Activated naive CD4-positive, alpha-beta T cell treated with anti-CD3 and anti-CD28 coated beads, Interleukin-2, amount 50 U/mL, for 72 hours (primary cell): ENCODE measurements around the gene FOXC2. TPM values are rescaled to one million over a fixed set of nuclear protein-coding genes. Genes with fewer than 3 reads are reported as not detected.
A peak's percentile ranks its signal among the peaks of the same experiment; 100 is the strongest.

Experiments used
- ATAC-seq, 2 donors: fragments of 150-1000 bp; cut with Tn5 transposase; 2 replicates each; pipeline ENCODE4 v1.10.0; 2021; ENCODE audit warnings: mild to moderate bottlenecking in 2 of 2, moderate library complexity in 2 of 2
- DNase-seq, 2 donors: peaks; one replicate each; pipeline ENCODE4 v3.0.0; 2021 to 2022; ENCODE audit warnings: low spot score in 2 of 2
- H3K27ac Mint-ChIP-seq, 2 donors: one replicate each; pipeline ENCODE4 v1.8.0; 2022; ENCODE audit warnings: mild to moderate bottlenecking in 2 of 2, mixed read lengths in 2 of 2
- H3K36me3 Mint-ChIP-seq, 2 donors: one replicate each; pipeline ENCODE4 v1.8.0; 2022; ENCODE audit warnings: mixed read lengths in 2 of 2
- H3K9me3 Mint-ChIP-seq, 2 donors: one replicate each; pipeline ENCODE4 v1.8.0; 2022; ENCODE audit warnings: mixed read lengths in 2 of 2
- total RNA-seq, 2 donors: library from RNA; stranded (reverse); gene quantifications; one replicate each; pipeline ENCODE4 v1.2.3, GENCODE V29; 2022

The FOXC2 gene
- total RNA-seq, 2 donors from 2014 or later = not detected

DNA sequence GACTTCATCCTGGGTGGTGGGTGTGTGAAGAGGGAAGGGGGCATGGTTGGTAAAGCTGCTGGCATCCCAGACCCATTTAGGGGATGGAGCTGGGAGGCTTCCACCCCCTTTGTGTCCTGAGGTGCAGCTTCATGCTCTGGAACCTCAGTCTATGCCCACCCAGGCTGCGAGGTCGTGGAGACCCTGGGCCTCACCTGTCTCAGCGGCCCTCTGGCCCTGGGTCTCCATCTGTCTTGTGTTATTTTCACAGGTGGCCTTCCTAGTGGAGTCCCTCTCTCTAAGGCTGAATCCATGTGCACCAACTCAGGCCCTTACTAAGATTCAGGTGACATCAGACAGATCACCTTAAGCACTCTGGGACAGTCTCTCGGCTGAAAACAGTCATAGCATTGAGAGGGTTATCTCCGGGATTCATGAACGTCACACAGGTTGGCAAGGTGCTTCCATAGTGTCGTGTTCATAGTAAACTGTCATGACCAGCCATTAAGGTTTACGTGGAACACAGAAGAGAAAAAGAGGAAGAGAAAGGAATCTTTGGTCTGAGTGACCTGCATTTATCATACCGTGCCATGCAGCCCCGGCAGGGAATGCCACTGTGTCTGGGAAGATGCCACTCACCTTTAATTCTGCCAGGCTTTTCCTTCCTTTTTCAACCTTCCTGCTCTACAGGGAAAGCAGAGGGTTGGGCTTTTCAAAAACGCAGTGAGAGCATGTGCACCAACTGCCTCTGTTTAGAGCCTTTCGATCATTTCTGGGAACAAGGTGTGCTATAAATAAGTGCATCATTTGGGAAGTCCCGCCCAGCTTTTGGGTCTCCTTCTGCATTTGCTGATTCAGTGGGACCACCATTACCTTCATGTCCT, 7.2 kb downstream of the FOXC2 start:
- Mint-ChIP-seq H3K36me3 (peaks cover 0 to 6% of the 10 kb centered on the region in 2 donors), H3K27ac (peak overlapping the region in 1 of 2 donors; percentile 22), H3K9me3 (no peaks in the 10 kb centered on the region)
- DNase-seq (no peak), ATAC-seq (no peak)

DNA sequence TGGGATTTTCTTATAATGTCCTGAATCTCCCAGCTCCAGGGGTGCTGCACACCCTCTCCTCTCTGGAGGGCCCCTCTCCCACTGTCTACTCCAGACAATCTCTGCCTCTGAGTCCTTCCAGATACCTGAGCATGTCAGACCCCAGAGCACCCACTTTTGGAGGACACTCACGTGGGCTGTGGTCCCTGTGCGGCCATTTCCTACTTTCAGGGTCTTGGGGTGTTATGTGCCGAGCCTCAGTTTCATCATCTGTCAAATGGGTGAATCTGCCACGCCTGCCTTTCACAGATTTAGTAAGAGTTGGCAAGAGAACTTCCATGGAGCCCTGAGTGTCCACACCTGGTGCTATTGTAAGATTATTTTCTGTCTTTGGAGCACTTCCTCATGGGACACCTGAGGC, 8.0 kb downstream of the FOXC2 start:
- Mint-ChIP-seq H3K36me3 (peaks cover 0 to 6% of the 10 kb centered on the region in 2 donors), H3K9me3 (no peaks in the 10 kb centered on the region), H3K27ac (peak overlapping the region in 1 of 2 donors; percentile 22)
- no peak for ATAC-seq
- DNase-seq = no peak

DNA sequence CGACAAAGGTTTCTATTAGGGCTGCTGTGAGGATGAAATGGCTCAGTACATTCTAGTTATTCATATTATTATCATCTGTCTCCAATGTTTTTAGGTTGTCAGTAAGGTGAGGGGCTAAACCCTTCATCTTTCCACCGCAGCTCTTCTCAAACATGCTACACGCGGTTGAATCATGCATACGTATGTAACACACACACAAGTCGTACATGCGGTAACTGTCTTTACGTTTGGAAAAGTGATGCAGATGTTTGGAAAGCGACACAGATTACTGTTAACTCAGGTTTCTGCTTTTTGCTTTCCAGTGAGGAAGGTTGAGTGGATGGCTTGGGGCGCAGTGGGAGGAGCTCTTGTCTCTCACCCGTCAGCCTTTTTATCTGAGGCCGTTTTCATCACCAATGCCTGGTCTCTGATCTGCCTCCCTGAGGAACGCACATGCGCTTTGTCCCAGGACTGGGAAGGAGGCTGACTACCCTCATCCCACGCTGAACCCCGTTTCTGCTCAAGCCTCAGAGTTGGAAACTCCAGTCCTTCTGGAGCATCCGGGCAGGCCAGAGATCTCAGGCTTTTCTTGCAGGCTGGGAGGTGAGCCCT, 8.6 kb downstream of the FOXC2 start:
- ATAC-seq (no peak), DNase-seq (no peak)
- H3K36me3 Mint-ChIP-seq = peaks cover 0 to 6% of the 10 kb centered on the region in 2 donors
- H3K9me3 Mint-ChIP-seq = no peaks in the 10 kb centered on the region
- H3K27ac Mint-ChIP-seq = no peak overlapping the region

DNA sequence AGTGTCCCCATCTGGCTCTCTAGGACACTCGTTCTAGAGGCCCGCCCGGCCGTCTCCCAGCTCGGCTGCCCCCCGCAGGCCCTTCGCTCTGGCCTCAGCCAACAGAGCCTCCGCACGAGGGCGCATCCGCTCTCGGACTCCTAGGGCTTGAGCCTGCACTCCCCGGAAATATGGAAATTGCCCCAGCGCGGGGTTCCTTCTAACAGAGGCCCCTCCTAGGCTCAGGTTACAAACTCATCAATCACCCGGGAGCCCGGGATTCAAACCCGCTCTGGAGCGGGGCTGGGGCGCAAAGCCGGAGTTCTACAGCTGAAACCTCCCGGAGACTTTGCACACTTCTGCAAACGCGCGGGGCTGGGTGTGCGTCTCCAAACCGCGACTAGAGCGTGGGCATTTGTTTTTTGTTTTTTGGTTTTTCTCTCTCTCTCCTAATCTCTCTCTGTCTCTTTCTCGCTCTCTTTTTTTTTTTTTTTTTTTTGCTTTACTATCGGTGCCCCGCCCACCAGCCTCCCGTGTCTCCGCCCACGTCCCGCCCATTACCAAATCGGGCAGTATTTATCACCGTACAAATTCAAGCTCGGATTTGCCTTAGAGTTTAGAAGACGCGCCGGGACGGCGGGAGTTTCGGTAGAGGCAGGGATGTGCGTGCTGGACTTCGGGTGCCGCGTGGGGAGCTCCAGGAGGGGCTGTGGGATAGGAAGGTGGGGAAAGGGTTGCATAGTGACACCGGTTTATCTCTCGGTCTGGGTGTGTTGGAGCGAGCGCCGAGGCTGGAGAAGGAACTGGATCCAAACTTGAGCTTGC, 9.3 kb downstream of the FOXC2 start:
- H3K9me3 Mint-ChIP-seq = no peaks in the 10 kb centered on the region
- DNase-seq = peak in 1 of 2 donors; percentile 61
- H3K27ac Mint-ChIP-seq = no peak overlapping the region
- peaks cover 0 to 6% of the 10 kb centered on the region in 2 donors for H3K36me3 Mint-ChIP-seq
- ATAC-seq = peak; percentile 56 to 76

DNA sequence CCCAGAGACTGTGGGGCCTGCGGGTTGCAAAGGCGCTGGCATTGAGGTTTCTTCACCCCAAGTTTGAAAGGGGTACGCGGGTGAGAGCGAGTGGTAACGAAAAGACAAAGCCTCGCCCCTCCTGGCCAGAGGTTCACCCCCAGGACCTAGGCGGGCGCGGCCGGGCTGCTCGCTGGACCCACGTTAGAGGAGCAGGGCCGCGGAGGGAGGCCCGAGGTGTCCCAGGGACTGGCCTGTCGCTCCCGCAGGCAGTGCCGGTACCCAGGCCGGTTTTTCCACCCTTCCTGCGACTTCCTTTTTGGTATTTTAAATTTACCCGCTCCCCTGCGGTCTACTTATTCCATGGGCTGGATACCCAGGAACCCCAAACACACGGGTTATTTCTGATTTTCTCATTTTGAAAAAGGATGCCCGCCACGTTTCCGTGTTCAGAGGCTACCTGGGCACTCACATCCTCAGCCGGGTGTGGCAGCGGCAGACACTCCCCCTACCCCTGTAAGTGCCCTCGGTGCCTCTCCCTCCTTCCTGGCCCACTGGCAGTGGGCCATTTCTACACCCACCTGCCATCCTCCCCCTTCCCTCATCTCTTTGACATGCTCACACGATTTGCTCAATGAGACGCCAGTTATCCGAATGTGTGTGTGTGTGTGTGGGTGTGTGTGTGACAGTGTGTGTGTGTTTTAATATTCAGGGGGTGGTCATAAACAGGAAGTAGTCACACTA, 10.1 kb downstream of the FOXC2 start:
- DNase-seq = no peak
- Mint-ChIP-seq H3K27ac (no peak overlapping the region), H3K9me3 (no peaks in the 10 kb centered on the region), H3K36me3 (peaks cover 0 to 6% of the 10 kb centered on the region in 2 donors)
- ATAC-seq = no peak

DNA sequence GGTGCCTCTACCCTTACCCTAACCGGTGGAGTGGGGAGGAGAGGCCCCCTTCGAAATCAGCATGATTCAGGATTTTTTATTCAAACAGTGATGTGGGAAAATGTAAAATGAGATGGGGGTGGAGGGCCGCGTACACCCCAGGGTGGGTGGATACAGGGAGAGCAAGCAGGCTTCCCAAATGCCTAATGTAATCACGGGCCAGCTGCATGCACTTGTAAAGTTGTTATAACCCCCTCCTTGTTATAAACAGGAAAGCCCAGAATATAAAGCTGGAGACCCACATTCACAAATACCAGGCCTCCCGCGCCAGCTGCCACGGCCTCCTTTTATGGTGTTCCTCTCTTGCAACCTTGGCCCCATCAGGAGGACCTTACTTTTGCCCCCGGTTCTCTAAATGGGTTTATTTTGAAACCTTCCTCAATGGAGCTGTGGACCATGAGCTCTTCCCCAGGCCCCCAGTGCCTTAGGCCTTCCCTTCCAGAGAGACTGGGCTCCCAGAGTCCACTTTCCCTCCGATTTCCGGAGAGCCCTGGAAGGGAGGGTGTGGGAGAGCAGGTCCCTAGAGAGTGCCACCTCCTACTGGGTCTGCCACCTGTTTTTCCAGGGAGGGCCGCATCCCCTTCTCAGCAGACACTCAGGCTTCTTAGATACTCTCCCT, 10.8 kb downstream of the FOXC2 start:
- Mint-ChIP-seq H3K27ac (no peak overlapping the region), H3K9me3 (no peaks in the 10 kb centered on the region), H3K36me3 (peaks cover 0 to 6% of the 10 kb centered on the region in 2 donors)
- DNase-seq (no peak), ATAC-seq (no peak)

DNA sequence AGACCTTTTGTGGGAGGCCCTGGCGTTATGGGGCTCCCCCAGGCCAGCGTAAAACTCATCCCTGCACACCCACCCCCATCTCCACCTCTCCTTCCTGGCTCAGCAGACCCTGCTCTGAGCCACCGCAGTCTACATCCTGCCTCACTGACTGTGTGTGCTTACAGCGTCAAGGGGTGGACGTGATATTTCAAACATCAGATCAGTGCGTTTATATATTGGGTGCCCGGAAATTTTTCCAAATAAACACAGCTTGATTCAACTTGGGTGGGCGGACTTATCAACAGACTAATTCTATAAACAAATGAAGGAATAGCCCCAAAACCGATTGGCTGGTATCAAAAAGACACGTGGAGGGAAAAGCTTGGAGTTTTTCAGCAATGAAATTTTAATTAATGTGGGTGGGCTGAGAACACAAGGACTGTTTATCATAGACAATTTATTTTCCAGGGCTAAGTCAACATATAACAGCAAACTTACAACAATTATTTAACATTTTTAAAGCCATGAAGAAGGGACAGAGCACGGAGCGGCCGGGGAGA, 11.5 kb downstream of the FOXC2 start, which contains the start of gene FOXL1:
Gene FOXL1, plus strand, starts transcription at position 489 of the 539 bp plus-strand sequence. CDS start 175 bp downstream, outside the sequence.
- peaks cover 0 to 6% of the 10 kb centered on the region in 2 donors for H3K36me3 Mint-ChIP-seq
- no peaks in the 10 kb centered on the region for H3K9me3 Mint-ChIP-seq
- H3K27ac Mint-ChIP-seq = no peak within 1 kb of the TSS
- DNase-seq (no peak), ATAC-seq (no peak)

DNA sequence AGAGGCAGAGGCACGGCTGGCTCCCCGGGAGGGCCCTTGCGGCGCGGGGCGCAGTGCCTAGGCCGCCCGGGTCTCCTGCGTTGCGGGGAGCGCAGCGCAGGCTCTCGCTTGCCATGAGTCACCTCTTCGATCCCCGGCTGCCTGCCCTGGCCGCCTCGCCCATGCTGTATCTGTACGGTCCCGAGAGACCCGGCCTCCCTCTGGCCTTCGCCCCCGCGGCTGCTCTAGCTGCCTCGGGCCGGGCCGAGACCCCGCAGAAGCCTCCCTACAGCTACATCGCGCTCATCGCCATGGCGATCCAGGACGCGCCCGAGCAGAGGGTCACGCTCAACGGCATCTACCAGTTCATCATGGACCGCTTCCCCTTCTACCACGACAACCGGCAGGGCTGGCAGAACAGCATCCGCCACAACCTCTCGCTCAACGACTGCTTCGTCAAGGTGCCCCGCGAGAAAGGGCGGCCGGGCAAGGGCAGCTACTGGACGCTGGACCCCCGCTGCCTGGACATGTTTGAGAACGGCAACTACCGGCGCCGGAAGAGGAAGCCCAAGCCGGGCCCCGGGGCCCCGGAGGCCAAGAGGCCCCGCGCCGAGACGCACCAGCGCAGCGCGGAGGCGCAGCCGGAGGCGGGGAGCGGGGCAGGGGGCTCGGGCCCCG, 12.1 kb downstream of the FOXC2 start:
- DNase-seq = peak in 1 of 2 donors; percentile 14
- H3K27ac Mint-ChIP-seq = no peak overlapping the region
- H3K36me3 Mint-ChIP-seq = peaks cover 0 to 6% of the 10 kb centered on the region in 2 donors
- peak in 1 of 2 donors; percentile 56 for ATAC-seq
- H3K9me3 Mint-ChIP-seq = no peaks in the 10 kb centered on the region

DNA sequence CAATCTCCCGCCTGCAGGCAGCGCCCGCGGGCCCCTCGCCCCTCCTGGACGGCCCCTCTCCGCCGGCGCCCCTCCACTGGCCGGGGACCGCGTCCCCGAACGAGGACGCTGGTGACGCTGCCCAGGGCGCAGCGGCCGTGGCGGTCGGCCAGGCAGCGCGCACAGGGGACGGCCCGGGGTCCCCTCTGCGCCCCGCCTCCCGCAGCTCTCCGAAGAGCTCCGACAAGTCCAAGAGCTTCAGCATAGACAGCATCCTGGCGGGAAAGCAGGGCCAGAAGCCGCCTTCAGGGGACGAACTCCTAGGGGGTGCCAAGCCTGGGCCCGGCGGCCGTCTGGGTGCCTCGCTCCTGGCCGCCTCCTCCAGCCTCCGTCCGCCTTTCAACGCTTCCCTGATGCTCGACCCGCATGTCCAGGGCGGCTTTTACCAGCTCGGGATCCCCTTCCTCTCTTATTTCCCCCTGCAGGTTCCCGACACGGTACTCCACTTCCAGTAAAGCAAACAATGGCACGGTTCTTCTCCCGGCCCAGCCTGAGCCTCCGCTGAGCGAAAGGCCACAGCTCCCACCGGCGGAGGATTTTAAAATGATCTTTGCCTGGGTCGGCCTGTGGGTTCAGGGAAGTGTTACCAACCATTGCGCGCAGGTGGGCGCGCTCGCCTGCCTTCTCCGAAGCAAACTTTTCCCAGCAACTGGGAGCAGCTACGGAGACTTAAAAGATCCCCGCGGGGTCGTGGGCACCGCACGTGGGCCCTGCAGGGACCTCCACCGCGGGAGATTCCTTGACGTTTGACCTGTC, 12.8 kb downstream of the FOXC2 start:
- H3K36me3 Mint-ChIP-seq = peaks cover 0 to 6% of the 10 kb centered on the region in 2 donors
- no peaks in the 10 kb centered on the region for H3K9me3 Mint-ChIP-seq
- ATAC-seq = no peak
- no peak for DNase-seq
- H3K27ac Mint-ChIP-seq = no peak overlapping the region

DNA sequence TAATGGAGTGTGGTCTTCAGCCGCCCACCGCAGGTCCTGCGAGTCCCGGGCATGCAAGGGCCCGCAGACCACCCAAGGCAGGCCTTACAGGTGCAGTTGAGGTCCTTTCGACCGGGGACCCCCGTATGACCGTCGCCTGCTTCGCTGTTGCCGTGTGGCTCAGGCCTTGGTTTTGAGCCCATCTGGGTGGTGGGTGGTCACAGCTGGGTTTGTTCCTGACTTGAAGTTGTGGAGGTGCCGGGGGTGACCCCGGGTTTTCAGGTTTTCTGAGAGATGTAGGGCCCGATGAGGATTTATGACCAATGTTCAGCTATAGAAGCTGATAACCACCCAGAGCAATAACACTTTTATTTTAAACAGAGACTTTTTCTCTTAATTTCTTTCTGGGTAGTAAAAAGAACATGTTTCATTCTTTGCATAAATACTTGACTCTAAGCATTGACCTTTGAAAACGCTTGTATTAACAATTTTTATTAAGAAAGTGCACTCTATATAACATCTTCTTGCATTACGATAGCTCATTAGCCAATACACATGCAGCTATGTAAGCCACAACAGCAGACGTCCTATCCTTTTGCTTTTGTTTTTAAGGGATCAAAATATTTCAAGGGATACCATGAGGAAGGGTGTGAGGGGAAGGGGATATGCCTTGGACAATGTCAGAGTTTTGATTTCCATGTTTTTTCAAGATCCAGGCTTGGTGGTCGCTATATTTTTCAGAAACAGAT, 13.6 kb downstream of the FOXC2 start:
- ATAC-seq (no peak), DNase-seq (no peak)
- peaks cover 0 to 6% of the 10 kb centered on the region in 2 donors for H3K36me3 Mint-ChIP-seq
- no peaks in the 10 kb centered on the region for H3K9me3 Mint-ChIP-seq
- no peak overlapping the region for H3K27ac Mint-ChIP-seq

DNA sequence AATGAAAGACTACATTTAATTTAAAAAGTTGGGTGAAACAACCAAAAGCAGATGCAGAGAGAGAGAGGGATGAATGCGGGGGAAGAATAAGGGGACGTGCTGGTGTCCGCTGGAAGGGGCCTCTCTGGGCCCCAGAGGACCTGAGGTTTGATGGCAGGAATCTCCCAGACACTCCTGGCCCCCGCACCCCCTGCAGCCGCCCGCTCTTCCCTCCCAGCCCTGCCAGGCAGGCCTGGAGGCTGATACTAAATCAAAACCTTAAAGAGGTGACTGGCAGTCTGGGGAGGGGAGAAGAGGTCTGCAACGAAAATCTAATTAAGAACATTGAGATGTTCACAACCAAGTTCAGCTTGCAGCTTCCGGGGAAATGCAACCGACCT, 14.2 kb downstream of the FOXC2 start:
- Mint-ChIP-seq H3K9me3 (no peaks in the 10 kb centered on the region), H3K36me3 (peaks cover 0 to 6% of the 10 kb centered on the region in 2 donors), H3K27ac (no peak overlapping the region)
- ATAC-seq (no peak), DNase-seq (no peak)

DNA sequence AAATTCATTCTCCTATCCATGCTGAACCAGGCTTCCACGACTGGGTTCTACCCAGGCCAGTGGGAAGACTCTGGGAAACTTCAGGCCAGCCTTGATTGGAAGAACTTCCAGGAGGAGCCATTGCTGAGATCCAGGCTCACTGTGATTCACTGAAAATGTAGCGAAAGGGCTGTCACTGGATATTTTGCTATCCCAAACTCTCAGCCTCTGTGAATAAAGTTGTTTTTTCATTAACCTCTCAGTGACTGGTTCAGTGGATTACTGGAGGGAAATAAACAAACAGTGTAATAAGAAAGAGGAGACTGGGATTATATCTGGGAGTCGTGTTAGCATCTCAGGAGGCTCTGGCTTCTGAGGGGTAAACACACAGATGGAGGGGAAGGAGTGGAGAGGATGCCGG, 14.8 kb downstream of the FOXC2 start:
- Mint-ChIP-seq H3K27ac (no peak overlapping the region), H3K36me3 (peaks cover 0 to 6% of the 10 kb centered on the region in 2 donors), H3K9me3 (no peaks in the 10 kb centered on the region)
- ATAC-seq (no peak), DNase-seq (no peak)

DNA sequence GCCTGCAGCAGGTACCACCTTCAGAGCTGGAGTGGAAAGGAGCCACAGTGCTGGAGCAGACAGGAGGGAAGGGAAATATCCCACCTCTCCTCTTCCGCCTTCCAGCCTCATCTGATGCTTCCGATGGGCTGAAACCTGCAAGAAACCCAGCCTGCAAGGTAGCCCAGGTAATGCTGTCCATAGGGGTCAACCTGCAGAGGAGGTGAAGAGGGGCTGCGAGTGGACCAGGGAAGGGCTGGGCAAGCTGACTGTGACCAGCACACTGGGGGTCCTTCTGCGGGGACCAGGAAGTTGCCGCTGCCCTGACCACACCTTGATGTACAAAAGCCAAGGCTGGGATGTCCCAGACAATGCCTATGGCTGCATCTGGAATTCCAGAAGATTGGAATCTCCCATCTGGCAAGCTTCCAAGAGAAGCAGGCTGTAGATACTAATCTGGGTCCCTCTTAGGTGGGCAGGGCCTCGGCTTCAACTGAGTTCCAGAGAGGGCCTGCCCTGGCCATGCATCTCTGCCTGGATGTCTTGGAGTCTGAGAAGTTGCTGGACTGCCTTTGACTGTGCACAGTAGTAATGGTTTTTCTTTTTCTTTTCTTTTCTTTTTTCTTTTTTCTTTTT, 17.5 kb downstream of the FOXC2 start:
- Mint-ChIP-seq H3K27ac (no peak overlapping the region), H3K9me3 (no peaks in the 10 kb centered on the region), H3K36me3 (no peaks in the 10 kb centered on the region)
- no peak for ATAC-seq
- no peak for DNase-seq
